Stimulated activated CD4-positive, alpha-beta T cell treated with anti-CD3 and anti-CD28 coated beads, Interleukin-1b, Interleukin-23, amount 100 ng/mL, for 4 hours (primary cell): Measurements from ENCODE around the gene SLC30A9.

ENCODE experiments used
- DNase-seq, 2 donors: peaks; one replicate each; pipeline ENCODE4 v3.0.0-alpha.2; 2020; ENCODE audit warnings: low read depth in 2 of 2

The SLC30A9 gene

DNA sequence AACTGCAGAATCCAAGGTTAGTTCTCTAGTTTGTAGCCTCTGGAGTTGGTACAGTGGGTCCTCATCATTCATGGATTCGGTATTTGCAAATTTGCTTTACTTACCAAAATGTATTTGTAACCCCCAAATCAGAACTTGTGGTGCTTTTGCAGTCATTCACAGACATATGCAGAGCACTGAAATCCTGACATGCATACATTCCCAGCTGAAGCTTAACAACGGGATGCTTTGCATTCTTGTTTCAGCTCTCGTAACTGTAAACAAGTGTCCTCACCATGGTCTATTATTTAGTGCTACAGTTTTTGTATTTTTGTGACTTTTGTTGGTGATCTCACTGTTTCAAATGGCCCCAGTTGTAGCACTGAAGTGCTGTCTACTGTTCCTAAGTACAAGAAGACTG lies 146.0 kb downstream of the SLC30A9 start:
- no peak for DNase-seq
